Measurements from ENCODE around the gene PINK1. TPM values are rescaled to one million over a fixed set of nuclear protein-coding genes. Genes with fewer than 3 reads are reported as not detected.

The PINK1 gene
- total RNA-seq, 1 donor from 2014 or later, result 32.0 TPM

DNA sequence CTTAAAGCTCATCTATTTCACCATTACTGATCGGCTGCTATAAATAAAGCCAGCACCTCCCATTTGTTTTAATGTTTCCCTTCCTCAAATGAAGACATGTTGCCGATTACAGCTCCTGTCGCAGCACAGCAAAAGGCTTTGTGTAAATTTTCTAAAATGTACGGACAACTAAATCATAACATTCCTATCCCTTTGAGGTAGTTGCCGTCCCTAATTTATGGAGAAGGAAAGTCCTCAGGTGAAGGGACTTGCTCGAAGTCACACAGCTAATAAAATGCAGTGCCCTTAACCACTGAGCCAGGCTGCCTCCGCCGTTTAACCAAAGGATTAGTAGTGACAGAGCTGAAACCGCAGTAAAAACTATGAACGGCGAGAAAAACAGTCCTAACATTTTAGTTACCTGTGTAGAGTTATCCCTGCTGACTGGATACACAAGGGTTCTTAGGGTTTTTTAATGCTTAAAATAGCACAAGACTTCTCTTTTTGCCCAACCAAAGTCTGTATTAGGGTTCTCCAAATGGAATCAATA lies 871 bp downstream of the PINK1 start:
- Mint-ChIP-seq H3K4me1 (ENCODE audit: low read depth, unreplicated experiment) (peaks cover 9% of the 10 kb centered on the region), H3K4me3 (ENCODE audit: unreplicated experiment) (peak overlapping the region; percentile 87), H3K9me3 (ENCODE audit: unreplicated experiment) (no peaks in the 10 kb centered on the region), H3K36me3 (ENCODE audit: unreplicated experiment) (peaks cover 4% of the 10 kb centered on the region), H3K27me3 (ENCODE audit: unreplicated experiment) (no peaks in the 10 kb centered on the region), H3K27ac (ENCODE audit: unreplicated experiment) (no peak overlapping the region)
- TF ChIP-seq, protein P1, sequence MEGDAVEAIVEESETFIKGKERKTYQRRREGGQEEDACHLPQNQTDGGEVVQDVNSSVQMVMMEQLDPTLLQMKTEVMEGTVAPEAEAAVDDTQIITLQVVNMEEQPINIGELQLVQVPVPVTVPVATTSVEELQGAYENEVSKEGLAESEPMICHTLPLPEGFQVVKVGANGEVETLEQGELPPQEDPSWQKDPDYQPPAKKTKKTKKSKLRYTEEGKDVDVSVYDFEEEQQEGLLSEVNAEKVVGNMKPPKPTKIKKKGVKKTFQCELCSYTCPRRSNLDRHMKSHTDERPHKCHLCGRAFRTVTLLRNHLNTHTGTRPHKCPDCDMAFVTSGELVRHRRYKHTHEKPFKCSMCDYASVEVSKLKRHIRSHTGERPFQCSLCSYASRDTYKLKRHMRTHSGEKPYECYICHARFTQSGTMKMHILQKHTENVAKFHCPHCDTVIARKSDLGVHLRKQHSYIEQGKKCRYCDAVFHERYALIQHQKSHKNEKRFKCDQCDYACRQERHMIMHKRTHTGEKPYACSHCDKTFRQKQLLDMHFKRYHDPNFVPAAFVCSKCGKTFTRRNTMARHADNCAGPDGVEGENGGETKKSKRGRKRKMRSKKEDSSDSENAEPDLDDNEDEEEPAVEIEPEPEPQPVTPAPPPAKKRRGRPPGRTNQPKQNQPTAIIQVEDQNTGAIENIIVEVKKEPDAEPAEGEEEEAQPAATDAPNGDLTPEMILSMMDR (IDR thresholded peaks at IDR 0.05; ENCODE audit: partially characterized antibody, unreplicated experiment), result no peak
- no peak for DNase-seq

DNA sequence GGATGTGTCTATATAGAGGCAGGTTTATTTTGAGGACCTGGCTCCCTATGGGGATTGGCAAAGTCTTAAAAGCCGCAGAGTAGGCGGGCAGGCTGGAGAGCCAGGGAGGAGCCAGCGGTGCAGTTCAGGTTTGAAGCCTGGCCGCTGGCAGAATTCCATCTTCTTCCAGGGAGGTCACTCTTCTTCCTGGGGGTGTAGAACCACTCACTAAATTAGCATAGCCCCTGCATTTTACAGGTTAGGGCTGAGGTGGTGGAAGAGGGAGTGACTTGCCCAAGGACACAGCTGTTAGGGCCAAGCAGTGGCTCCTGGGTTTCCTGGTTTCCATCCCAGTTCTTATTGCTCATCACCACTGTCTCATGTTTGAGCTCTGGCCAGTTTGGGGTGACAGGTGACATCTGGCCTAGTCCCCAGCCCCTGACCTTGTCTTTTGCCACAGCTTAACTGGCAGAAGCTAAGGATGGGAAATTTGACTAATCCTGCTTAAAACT lies 1.4 kb downstream of the PINK1 start:
- Mint-ChIP-seq H3K36me3 (ENCODE audit: unreplicated experiment) (peaks cover 4% of the 10 kb centered on the region), H3K4me1 (ENCODE audit: low read depth, unreplicated experiment) (peaks cover 9% of the 10 kb centered on the region), H3K27ac (ENCODE audit: unreplicated experiment) (no peak overlapping the region), H3K27me3 (ENCODE audit: unreplicated experiment) (no peaks in the 10 kb centered on the region), H3K9me3 (ENCODE audit: unreplicated experiment) (no peaks in the 10 kb centered on the region), H3K4me3 (ENCODE audit: unreplicated experiment) (peak overlapping the region; percentile 87)
- TF ChIP-seq, protein P1 (IDR thresholded peaks at IDR 0.05; ENCODE audit: partially characterized antibody, unreplicated experiment), result no peak
- peak; percentile 25 for DNase-seq

DNA sequence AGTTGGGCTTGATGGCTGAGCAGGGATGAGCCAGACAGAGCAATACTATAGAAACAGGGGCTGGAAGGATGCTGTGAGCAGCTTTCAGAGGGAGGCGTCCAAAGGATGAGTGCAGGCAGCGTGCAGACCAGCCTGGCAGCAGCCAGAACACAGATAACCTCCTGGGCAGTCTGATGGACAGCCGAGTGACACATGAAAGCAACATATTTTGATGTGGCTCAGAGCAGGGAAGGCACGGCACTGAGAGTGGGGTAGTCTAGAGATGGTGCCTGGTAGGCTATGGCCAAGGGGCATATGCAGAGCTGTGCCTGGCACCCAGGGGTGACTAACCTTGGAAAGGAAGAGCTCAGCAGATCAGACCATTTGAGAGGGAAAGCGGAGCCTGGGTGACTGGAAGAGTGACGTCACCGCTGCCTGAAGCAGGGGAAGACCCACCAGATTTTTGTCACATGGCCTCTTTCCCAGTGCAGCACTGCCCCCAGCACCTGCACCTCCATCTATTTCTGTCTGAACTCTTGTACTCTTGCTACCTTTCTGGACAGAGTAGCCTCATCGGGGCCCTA lies 3.6 kb downstream of the PINK1 start:
- Mint-ChIP-seq H3K36me3 (ENCODE audit: unreplicated experiment) (peaks cover 8% of the 10 kb centered on the region), H3K27me3 (ENCODE audit: unreplicated experiment) (no peaks in the 10 kb centered on the region), H3K27ac (ENCODE audit: unreplicated experiment) (no peak overlapping the region), H3K4me3 (ENCODE audit: unreplicated experiment) (no peak overlapping the region), H3K9me3 (ENCODE audit: unreplicated experiment) (peaks cover 2% of the 10 kb centered on the region), H3K4me1 (ENCODE audit: low read depth, unreplicated experiment) (peaks cover 9% of the 10 kb centered on the region)
- no peak for DNase-seq
- TF ChIP-seq, protein P1 (IDR thresholded peaks at IDR 0.05; ENCODE audit: partially characterized antibody, unreplicated experiment), result no peak

DNA sequence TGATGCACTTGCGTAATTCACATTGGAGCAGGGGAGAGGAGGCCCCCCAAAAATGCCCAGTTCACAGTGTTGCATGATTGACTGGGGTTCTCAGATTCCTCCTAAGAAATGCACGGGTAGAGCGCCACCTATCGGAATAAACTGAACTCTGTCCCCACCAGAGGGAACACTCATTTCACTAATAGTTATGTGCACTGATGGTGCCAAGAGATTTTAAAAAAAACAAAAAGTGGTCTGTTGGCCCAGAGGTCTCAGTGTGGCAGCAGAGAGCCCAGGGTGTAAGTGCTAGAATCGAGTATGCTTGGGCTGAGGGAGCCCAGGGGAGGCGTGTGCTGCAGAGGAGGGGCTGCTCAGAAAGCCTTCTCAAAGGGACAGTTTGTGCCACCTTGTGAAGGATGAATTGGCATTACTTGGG lies 6.9 kb downstream of the PINK1 start:
- DNase-seq, result peak; percentile 54
- no peak overlapping the region for H3K27ac Mint-ChIP-seq (ENCODE audit: unreplicated experiment)
- H3K9me3 Mint-ChIP-seq (ENCODE audit: unreplicated experiment), result peaks cover 2% of the 10 kb centered on the region

DNA sequence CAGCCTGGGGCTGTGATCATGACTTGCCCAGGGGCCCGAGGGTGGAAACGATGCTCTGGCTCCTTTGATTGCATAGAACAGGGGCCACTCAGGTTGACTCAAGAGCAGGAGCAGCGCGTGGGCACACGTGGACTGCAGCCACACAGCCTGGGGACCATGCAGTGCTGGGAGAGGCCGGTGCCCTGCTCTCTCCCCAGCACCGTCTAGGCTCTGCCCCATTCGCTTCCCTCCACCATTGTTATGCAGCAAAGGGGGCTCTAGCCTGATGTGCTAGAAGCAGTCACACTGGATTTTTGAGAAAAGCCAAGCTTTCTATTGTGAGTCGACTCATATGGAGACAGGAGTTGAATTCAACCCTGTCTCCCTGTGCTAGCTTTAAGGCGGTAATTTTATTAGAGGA lies 8.7 kb downstream of the PINK1 start:
- no peak for DNase-seq
- H3K27ac Mint-ChIP-seq (ENCODE audit: unreplicated experiment), result no peak overlapping the region
- no peaks in the 10 kb centered on the region for H3K4me1 Mint-ChIP-seq (ENCODE audit: low read depth, unreplicated experiment)
- TF ChIP-seq, protein P1 (IDR thresholded peaks at IDR 0.05; ENCODE audit: partially characterized antibody, unreplicated experiment), result no peak
- peaks cover 2% of the 10 kb centered on the region for H3K9me3 Mint-ChIP-seq (ENCODE audit: unreplicated experiment)
- H3K36me3 Mint-ChIP-seq (ENCODE audit: unreplicated experiment), result peaks cover 8% of the 10 kb centered on the region
- no peaks in the 10 kb centered on the region for H3K27me3 Mint-ChIP-seq (ENCODE audit: unreplicated experiment)
- H3K4me3 Mint-ChIP-seq (ENCODE audit: unreplicated experiment), result no peak overlapping the region

More for the DNA sequence above, 6.9 kb downstream of the PINK1 start:
- TF ChIP-seq, protein P1 (IDR thresholded peaks at IDR 0.05; ENCODE audit: partially characterized antibody, unreplicated experiment), result peak; percentile 91
- Mint-ChIP-seq H3K4me3 (ENCODE audit: unreplicated experiment) (no peak overlapping the region), H3K36me3 (ENCODE audit: unreplicated experiment) (peaks cover 8% of the 10 kb centered on the region), H3K4me1 (ENCODE audit: low read depth, unreplicated experiment) (no peaks in the 10 kb centered on the region), H3K27me3 (ENCODE audit: unreplicated experiment) (no peaks in the 10 kb centered on the region)

Data from glutamatergic neuron (in vitro differentiated cells).